Lung (tissue), 12 donors: Measurements from ENCODE around the gene PCYOX1L. TPM values are rescaled to one million over a fixed set of nuclear protein-coding genes. Genes with fewer than 3 reads are reported as not detected.

Experiments
- ATAC-seq: fragments of 200-7000 bp; cut with Tn5 transposase; one replicate; pipeline ENCODE4 v1.9.1; 2020; ENCODE audit warnings: moderate number of reproducible peaks; ENCODE audit not compliant: insufficient read depth, low FRiP score
- DNase-seq, 3 donors: peaks; one replicate each; pipeline ENCODE4 v3.0.0-alpha.2; 2013 to 2017
- H3K27ac ChIP-seq, 2 donors: one replicate each; pipeline ENCODE4 v1.5.1; 2013; ENCODE audit warnings: mild to moderate bottlenecking in 2 of 2, moderate library complexity in 2 of 2, control low read depth in 1 of 2, inconsistent platforms in 1 of 2, low read depth in 1 of 2, low read length in 1 of 2
- H3K27me3 ChIP-seq, 3 donors: one replicate each; pipeline ENCODE4 v1.5.1; 2013; ENCODE audit warnings: low read length in 2 of 3; ENCODE audit not compliant: control insufficient read depth in 3 of 3, insufficient read depth in 3 of 3
- H3K36me3 ChIP-seq, 4 donors: one replicate each; pipeline ENCODE4 v1.5.1; 2013; ENCODE audit warnings: low read length in 4 of 4, mild to moderate bottlenecking in 1 of 4, moderate library complexity in 1 of 4; ENCODE audit not compliant: control insufficient read depth in 4 of 4, insufficient read depth in 4 of 4
- H3K4me1 ChIP-seq, 5 donors: one replicate each; pipeline ENCODE4 v1.5.1; 2013; ENCODE audit warnings: low read length in 5 of 5, mild to moderate bottlenecking in 2 of 5, moderate library complexity in 1 of 5; ENCODE audit not compliant: control insufficient read depth in 5 of 5, insufficient read depth in 5 of 5
- H3K4me3 ChIP-seq: one replicate; pipeline ENCODE4 v1.5.1; 2013; ENCODE audit warnings: mild to moderate bottlenecking, control low read depth, moderate library complexity
- H3K9ac ChIP-seq, 2 donors: one replicate each; pipeline ENCODE4 v1.5.1; 2013; ENCODE audit warnings: low read length in 2 of 2, control low read depth in 1 of 2; ENCODE audit not compliant: insufficient read depth in 1 of 2
- H3K9me3 ChIP-seq, 4 donors: one replicate each; pipeline ENCODE4 v1.5.1; 2013; ENCODE audit warnings: low read length in 3 of 4, mild to moderate bottlenecking in 1 of 4, moderate library complexity in 1 of 4; ENCODE audit not compliant: control insufficient read depth in 4 of 4, insufficient read depth in 3 of 4
- WGBS, 2 donors: extraction: QIAGEN DNeasy Blood & Tissue Kit; methylation state at CpG; one replicate each; pipeline ENCODE4 v1.1.7; 2013; 5-methylcytosine and 5-hydroxymethylcytosine counted together
- polyA plus RNA-seq, 2 donors: library from polyadenylated mRNA; stranded (reverse); fragments of 200-250 nt; gene quantifications; one replicate each; pipeline ENCODE4 v1.2.1, GENCODE V29; 2013
- total RNA-seq, 2 donors: library from RNA; depleted of rRNA in 1 of 2; stranded (reverse); fragments of >200 nt in 1 of 2; gene quantifications; one replicate each; pipeline ENCODE4 v1.2.1, GENCODE V29; 2014 to 2021
- TF ChIP-seq, protein P1 (sequence below): IDR thresholded peaks from 2 replicates; pipeline ENCODE4 v1.5.1; 2012; ENCODE audit warnings: mild to moderate bottlenecking; ENCODE audit errors: control extremely low read depth, extremely low read depth
- donor health status: control.
- donor health status: control.
- donor health status: Bipolar disorder and iron deficiency.
- donor health status: healthy.
- donor health status: DM: yes; HTN: yes; CAD: no.

PCYOX1L gene
- total and polyA plus RNA-seq, 4 donors = 4.8 to 9.3 (median 7.3) TPM

DNA sequence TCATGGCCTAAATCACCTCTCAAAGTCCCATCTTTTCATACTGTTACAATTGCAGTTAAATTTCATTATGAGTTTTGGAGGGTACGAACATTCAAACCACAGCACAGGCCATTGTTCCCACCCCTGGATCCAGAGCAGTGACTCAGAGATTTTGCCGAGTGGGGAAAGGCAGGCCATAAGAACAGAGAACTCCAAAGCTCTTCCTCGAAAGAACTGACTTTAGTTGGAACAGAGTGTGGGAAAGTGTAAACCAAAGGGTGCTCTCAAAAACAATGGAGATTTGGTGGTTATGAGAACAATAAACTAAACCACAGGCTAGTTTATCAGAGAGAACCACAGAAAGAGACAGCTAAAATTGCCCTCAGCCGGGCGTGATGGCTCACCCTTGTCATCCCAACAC is 32.0 kb upstream of the PCYOX1L start:
- Histone ChIP-seq H3K27me3 (no peaks in the 10 kb centered on the region), H3K4me1 (peaks cover 0 to 5% (median 3%) of the 10 kb centered on the region in 5 donors), H3K27ac (no peak overlapping the region), H3K36me3 (peaks cover 0 to 22% (median 4%) of the 10 kb centered on the region in 4 donors), H3K9ac (no peak overlapping the region), H3K4me3 (no peak overlapping the region), H3K9me3 (no peaks in the 10 kb centered on the region)
- 86 to 93% methylated on average over 5 of the region's 5 CpGs for WGBS, 2 donors
- DNase-seq (no peak), ATAC-seq (no peak)
- TF ChIP-seq, protein P1, sequence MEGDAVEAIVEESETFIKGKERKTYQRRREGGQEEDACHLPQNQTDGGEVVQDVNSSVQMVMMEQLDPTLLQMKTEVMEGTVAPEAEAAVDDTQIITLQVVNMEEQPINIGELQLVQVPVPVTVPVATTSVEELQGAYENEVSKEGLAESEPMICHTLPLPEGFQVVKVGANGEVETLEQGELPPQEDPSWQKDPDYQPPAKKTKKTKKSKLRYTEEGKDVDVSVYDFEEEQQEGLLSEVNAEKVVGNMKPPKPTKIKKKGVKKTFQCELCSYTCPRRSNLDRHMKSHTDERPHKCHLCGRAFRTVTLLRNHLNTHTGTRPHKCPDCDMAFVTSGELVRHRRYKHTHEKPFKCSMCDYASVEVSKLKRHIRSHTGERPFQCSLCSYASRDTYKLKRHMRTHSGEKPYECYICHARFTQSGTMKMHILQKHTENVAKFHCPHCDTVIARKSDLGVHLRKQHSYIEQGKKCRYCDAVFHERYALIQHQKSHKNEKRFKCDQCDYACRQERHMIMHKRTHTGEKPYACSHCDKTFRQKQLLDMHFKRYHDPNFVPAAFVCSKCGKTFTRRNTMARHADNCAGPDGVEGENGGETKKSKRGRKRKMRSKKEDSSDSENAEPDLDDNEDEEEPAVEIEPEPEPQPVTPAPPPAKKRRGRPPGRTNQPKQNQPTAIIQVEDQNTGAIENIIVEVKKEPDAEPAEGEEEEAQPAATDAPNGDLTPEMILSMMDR = no peak

DNA sequence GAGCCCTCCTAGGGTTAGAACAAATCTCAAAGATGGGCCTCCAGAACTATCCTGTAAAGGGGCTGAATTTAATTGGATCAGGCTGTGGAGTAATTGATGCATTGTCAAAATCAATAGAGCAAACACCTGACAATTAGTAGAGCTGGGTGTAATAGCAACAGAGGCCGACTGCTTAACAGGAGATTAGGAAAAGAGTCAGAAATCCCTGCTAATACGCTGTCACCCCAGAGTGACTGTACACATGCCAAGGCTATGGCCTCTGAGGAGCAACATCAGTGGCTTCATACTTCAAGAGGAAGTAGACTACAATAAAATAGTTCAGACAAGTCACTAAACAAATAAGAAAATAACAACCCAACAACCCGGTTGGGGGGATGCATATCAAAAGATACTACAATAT is 31.2 kb upstream of the PCYOX1L start:
- no peak for ATAC-seq
- Histone ChIP-seq H3K4me3 (no peak overlapping the region), H3K9ac (no peak overlapping the region), H3K9me3 (peaks cover 0 to under 1% (median 0%) of the 10 kb centered on the region in 4 donors), H3K36me3 (peaks cover 0 to 22% (median 4%) of the 10 kb centered on the region in 4 donors), H3K4me1 (peaks cover 0 to 4% (median 0%) of the 10 kb centered on the region in 5 donors), H3K27me3 (no peaks in the 10 kb centered on the region), H3K27ac (no peak overlapping the region)
- TF ChIP-seq, protein P1 = no peak
- WGBS, 2 donors = 87 to 93% methylated on average over 3 of the region's 3 CpGs
- DNase-seq = no peak

DNA sequence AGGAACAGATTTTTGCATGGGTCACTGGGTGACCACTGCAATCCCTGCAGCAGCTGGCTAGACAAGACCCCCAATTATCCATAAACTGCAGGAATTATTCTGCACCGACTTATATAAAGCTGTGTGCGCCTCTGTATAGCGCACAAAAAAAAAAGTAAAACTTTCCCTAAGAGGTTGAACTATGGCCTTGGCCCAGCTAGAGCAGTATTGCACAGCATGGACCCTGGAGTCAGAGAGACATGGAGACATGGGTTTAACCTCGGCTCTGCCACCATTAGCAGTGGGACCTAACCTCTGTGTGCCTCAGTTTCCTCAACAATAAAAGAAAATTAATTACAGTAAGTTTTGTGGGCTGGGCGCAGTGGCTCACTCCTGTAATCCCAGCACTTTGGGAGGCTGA is 29.7 kb upstream of the PCYOX1L start:
- TF ChIP-seq, protein P1 = no peak
- H3K36me3 ChIP-seq = peaks cover 0 to 25% (median 4%) of the 10 kb centered on the region in 4 donors
- H3K27ac ChIP-seq = no peak overlapping the region
- peaks cover 0 to 4% (median 0%) of the 10 kb centered on the region in 5 donors for H3K4me1 ChIP-seq
- no peaks in the 10 kb centered on the region for H3K27me3 ChIP-seq
- no peak overlapping the region for H3K9ac ChIP-seq
- ATAC-seq (no peak), DNase-seq (no peak)
- no peak overlapping the region for H3K4me3 ChIP-seq
- WGBS, 2 donors = 95 to 99% methylated on average over 5 of the region's 5 CpGs
- H3K9me3 ChIP-seq = peaks cover 0 to 2% (median 0%) of the 10 kb centered on the region in 4 donors
